Adrenal gland (tissue), 5 donors: Measurements from ENCODE around the gene TAS2R19.

Experiments used
- POLR2A ChIP-seq, 2 donors: fragments of 450-650 bp; IDR thresholded peaks; one replicate each; pipeline ENCODE4 v1.6.1; 2017; ENCODE audit warnings: antibody characterized with exemption in 2 of 2, mild to moderate bottlenecking in 2 of 2, moderate library complexity in 1 of 2
- TF ChIP-seq, protein P1 (sequence below), 6 experiments: fragments of 450-650 bp in 4 of 6; fragments of 200-600 bp in 2 of 6; sonication (generic) in 1 of 6; IDR thresholded peaks; 1 replicate in 5 of 6; 2 replicates in 1 of 6; pipeline versions ENCODE4 v1.5.1 to v1.8.0; 2016 to 2021; ENCODE audit warnings: antibody characterized with exemption in 6 of 6, mild to moderate bottlenecking in 2 of 6, moderate library complexity in 1 of 6
- donor health status: DM: no; HTN: no; CAD: no.

- TF ChIP-seq, protein P1, sequence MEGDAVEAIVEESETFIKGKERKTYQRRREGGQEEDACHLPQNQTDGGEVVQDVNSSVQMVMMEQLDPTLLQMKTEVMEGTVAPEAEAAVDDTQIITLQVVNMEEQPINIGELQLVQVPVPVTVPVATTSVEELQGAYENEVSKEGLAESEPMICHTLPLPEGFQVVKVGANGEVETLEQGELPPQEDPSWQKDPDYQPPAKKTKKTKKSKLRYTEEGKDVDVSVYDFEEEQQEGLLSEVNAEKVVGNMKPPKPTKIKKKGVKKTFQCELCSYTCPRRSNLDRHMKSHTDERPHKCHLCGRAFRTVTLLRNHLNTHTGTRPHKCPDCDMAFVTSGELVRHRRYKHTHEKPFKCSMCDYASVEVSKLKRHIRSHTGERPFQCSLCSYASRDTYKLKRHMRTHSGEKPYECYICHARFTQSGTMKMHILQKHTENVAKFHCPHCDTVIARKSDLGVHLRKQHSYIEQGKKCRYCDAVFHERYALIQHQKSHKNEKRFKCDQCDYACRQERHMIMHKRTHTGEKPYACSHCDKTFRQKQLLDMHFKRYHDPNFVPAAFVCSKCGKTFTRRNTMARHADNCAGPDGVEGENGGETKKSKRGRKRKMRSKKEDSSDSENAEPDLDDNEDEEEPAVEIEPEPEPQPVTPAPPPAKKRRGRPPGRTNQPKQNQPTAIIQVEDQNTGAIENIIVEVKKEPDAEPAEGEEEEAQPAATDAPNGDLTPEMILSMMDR (IDR thresholded peaks at IDR 0.05): no peak
- TF ChIP-seq POLR2A (IDR thresholded peaks at IDR 0.05): no peak
These were observed 48.6 kb upstream of the TAS2R19 start for GRCh38 chr12:11070999-11071398.
